ENCODE data around the gene WDR1.

WDR1 gene

GRCh38 chr4:10066670-10067651, 49.6 kb downstream of the WDR1 start:
- H3K9me3 ChIP-seq (ENCODE audit: insufficient read depth, low read length): no peaks in the 10 kb centered on the region
- H3K4me2 ChIP-seq (ENCODE audit: low read length): no peak overlapping the region
- no peak overlapping the region for H3K27ac ChIP-seq (ENCODE audit: low read length)
- H3K9ac ChIP-seq (ENCODE audit: low read length): no peak overlapping the region
- no peaks in the 10 kb centered on the region for H4K20me1 ChIP-seq (ENCODE audit: insufficient read depth, low read length)
- H2AFZ ChIP-seq (ENCODE audit: low read depth, low read length): no peak overlapping the region
- TF ChIP-seq EZH2phosphoT487 (IDR thresholded peaks at IDR 0.05; ENCODE audit: low read depth): no peak
- no peak for TF ChIP-seq CTCF (IDR thresholded peaks at IDR 0.05; ENCODE audit: low read depth, low read length)
- H3K79me2 ChIP-seq (ENCODE audit: low read length): no peaks in the 10 kb centered on the region
- H3K4me1 ChIP-seq (ENCODE audit: low read length): no peaks in the 10 kb centered on the region
- no peak overlapping the region for H3K4me3 ChIP-seq (ENCODE audit: low read length)
- no peaks in the 10 kb centered on the region for H3K27me3 ChIP-seq (ENCODE audit: low read depth, low read length)
- H3K36me3 ChIP-seq (replicated peaks; ENCODE audit: low read depth, low read length): peaks cover 14% of the 10 kb centered on the region

GRCh38 chr4:10066206-10066605, 50.4 kb downstream of the WDR1 start:
- no peak for TF ChIP-seq EZH2phosphoT487 (IDR thresholded peaks at IDR 0.05; ENCODE audit: low read depth)
- TF ChIP-seq CTCF (IDR thresholded peaks at IDR 0.05; ENCODE audit: low read depth, low read length): no peak

GRCh38 chr4:10063544-10064300, 52.9 kb downstream of the WDR1 start:
- Histone ChIP-seq H3K4me2 (ENCODE audit: low read length) (no peak overlapping the region), H3K27ac (ENCODE audit: low read length) (no peak overlapping the region)

More at GRCh38 chr4:10066206-10066605, 50.4 kb downstream of the WDR1 start:
- Histone ChIP-seq H3K4me2 (ENCODE audit: low read length) (no peak overlapping the region), H3K9ac (ENCODE audit: low read length) (no peak overlapping the region), H2AFZ (ENCODE audit: low read depth, low read length) (no peak overlapping the region), H3K4me3 (ENCODE audit: low read length) (no peak overlapping the region), H4K20me1 (ENCODE audit: insufficient read depth, low read length) (no peaks in the 10 kb centered on the region), H3K4me1 (ENCODE audit: low read length) (no peaks in the 10 kb centered on the region), H3K27me3 (ENCODE audit: low read depth, low read length) (no peaks in the 10 kb centered on the region), H3K36me3 (replicated peaks; ENCODE audit: low read depth, low read length) (peaks cover 7% of the 10 kb centered on the region), H3K79me2 (ENCODE audit: low read length) (no peaks in the 10 kb centered on the region), H3K9me3 (ENCODE audit: insufficient read depth, low read length) (no peaks in the 10 kb centered on the region), H3K27ac (ENCODE audit: low read length) (no peak overlapping the region)

More at GRCh38 chr4:10063544-10064300, 52.9 kb downstream of the WDR1 start:
- no peaks in the 10 kb centered on the region for H4K20me1 ChIP-seq (ENCODE audit: insufficient read depth, low read length)
- H3K27me3 ChIP-seq (ENCODE audit: low read depth, low read length): no peaks in the 10 kb centered on the region
- no peaks in the 10 kb centered on the region for H3K79me2 ChIP-seq (ENCODE audit: low read length)
- no peak overlapping the region for H3K4me3 ChIP-seq (ENCODE audit: low read length)
- no peaks in the 10 kb centered on the region for H3K4me1 ChIP-seq (ENCODE audit: low read length)
- peaks cover 4% of the 10 kb centered on the region for H3K36me3 ChIP-seq (replicated peaks; ENCODE audit: low read depth, low read length)
- no peak overlapping the region for H3K9ac ChIP-seq (ENCODE audit: low read length)
- H2AFZ ChIP-seq (ENCODE audit: low read depth, low read length): no peak overlapping the region
- no peaks in the 10 kb centered on the region for H3K9me3 ChIP-seq (ENCODE audit: insufficient read depth, low read length)
- TF ChIP-seq EZH2phosphoT487 (IDR thresholded peaks at IDR 0.05; ENCODE audit: low read depth) (no peak), CTCF (IDR thresholded peaks at IDR 0.05; ENCODE audit: low read depth, low read length) (peak; percentile 30; the same call in 1 of the 2 replicates)
